GM12873 (cell line): ENCODE measurements around the gene IL13RA1.

Experiments
- TF ChIP-seq, protein P1 (sequence below): IDR thresholded peaks from 2 replicates; pipeline ENCODE4 v1.5.1; 2012; ENCODE audit warnings: low read depth, mild to moderate bottlenecking, moderate library complexity, low read length, control low read depth; ENCODE audit not compliant: insufficient read depth; ENCODE audit errors: missing control alignments

IL13RA1 gene

DNA sequence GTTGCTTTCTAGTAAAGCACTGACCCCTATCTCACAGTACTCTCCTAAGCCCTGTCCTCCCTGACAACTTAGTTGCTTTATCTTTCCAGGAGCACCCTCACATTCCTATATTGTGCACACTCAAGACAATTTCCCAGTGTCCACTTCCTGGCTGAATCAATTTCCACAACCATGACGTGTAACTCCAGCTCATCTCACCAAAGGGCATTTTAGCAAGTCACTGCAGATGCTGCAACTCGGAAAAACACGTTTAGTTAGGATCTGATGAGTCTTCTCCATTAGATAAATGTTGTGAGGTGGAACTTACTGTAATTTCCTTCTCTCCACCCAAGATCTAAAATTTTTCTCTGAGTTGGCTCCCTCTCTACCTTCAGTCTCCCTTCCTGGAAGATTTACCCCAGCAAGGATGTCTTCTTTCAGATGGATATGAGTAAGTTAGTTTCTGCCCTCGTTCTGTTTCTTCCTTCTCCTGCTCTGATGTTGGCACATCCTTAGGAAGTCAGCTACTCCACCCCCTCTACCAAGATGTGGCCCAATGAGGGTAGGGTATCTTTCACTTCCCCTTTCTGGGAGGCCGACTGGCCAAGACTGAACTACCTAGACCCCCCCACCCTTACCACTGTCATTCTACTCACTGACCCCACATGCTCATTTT, 28.8 kb upstream of the IL13RA1 start:
- TF ChIP-seq, protein P1, sequence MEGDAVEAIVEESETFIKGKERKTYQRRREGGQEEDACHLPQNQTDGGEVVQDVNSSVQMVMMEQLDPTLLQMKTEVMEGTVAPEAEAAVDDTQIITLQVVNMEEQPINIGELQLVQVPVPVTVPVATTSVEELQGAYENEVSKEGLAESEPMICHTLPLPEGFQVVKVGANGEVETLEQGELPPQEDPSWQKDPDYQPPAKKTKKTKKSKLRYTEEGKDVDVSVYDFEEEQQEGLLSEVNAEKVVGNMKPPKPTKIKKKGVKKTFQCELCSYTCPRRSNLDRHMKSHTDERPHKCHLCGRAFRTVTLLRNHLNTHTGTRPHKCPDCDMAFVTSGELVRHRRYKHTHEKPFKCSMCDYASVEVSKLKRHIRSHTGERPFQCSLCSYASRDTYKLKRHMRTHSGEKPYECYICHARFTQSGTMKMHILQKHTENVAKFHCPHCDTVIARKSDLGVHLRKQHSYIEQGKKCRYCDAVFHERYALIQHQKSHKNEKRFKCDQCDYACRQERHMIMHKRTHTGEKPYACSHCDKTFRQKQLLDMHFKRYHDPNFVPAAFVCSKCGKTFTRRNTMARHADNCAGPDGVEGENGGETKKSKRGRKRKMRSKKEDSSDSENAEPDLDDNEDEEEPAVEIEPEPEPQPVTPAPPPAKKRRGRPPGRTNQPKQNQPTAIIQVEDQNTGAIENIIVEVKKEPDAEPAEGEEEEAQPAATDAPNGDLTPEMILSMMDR, result no peak

DNA sequence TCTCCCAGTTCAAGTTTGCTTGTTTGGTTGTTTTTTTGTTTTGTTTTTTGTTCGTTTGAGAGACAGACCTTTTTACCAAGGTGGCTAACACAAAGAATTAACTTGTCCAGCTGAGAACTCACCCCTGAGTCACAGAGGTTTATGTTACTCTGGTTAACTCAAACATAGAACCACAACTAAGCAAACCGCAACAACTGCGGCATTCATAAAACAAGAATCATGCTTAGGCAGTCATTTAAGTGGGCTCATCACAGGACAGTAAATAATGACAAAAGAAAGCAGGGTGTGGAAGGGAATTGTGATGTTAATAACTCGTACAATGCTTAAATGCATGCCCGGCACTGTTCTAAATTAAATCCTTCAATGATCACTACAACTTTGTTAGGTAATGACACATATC, 24.7 kb upstream of the IL13RA1 start:
- TF ChIP-seq, protein P1, result no peak

DNA sequence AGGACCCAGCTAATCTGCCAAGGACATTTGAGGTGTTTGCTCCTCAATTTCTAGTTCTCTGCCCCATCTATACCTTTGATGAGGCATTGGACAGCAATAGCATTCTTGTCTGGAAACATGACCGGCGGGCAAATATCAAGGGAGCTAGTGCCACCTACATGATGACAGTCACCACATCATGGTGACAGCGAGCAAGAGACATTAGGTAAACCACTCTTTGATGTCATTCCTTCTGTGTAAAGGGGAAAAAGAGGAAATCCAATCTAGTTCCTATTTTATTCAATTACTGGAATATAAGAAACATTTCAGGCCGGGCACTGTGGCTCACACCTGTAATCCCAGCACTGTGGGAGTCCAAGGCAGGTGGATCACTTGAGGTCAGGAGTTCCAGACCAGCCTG, 20.7 kb upstream of the IL13RA1 start:
- TF ChIP-seq, protein P1, result no peak

DNA sequence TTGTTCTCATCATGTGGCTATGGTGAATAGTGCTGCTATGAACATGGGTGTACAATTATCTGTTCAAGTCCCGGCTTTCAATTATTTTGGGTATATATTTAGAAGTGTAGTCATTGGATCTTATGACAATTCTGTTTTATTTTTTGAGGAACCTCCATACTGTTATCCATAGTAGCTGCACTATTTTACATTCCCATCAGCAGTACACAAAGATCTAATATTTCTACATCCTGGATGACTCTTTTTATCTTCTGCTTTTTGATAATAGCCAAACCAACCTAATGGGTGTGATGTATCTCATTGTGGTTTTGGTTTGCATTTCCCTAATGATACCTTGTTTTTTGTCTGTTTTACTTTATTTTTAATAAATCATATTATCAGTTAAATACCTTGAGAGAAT, 12.9 kb upstream of the IL13RA1 start:
- TF ChIP-seq, protein P1, result no peak

DNA sequence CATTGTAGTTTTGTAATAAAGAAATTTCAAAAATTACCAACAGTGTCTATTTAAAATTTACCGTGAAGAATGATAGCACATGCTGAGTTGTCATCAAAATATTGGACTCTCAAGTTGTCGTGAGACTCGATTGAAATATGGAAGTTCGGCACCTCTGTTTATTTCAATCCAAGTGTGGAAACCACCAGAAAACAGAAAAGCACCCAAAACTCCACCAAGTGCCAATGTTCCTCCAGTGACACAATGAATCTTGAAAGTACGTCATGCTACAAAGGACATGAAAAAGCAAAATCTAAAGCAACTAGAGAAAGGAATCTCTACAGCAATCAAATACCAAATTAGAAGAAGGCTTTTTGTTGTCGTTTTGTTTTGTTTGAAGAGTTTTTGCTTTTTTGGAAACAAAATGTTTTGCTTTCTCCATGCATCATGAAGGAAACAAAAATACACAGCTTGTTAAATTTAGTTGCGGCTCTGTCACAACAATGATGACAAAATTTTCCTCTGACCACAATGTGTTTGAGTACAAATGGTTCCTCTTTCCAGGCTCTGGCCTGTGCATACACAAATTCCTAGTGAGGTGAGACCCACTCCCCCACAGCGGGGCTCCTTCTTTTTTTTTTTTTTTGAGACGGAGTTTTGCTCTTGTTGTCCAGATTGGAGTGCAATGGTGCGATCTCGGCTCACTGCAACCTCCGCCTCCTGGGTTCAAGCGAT, 9.6 kb upstream of the IL13RA1 start:
- TF ChIP-seq, protein P1, result no peak

DNA sequence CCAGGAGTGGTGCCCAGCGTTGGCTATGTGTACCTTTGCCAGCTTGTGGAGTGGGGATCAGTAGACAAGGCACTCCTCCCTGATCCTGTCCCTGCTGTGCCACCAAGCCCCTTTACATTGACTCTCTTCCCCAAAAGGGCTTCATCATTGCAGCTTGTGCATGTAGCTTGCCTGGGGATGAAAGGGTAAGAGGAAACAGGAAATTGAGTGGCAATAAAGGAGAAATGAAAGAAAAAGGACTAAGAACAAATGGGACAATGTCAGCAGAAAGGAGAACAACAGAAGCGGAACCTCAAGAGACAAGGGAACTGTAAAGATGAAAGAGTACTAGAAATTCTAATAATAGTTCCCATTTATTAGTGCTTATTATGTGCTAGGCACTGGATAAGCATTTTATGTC, 8.7 kb upstream of the IL13RA1 start:
- TF ChIP-seq, protein P1, result no peak

DNA sequence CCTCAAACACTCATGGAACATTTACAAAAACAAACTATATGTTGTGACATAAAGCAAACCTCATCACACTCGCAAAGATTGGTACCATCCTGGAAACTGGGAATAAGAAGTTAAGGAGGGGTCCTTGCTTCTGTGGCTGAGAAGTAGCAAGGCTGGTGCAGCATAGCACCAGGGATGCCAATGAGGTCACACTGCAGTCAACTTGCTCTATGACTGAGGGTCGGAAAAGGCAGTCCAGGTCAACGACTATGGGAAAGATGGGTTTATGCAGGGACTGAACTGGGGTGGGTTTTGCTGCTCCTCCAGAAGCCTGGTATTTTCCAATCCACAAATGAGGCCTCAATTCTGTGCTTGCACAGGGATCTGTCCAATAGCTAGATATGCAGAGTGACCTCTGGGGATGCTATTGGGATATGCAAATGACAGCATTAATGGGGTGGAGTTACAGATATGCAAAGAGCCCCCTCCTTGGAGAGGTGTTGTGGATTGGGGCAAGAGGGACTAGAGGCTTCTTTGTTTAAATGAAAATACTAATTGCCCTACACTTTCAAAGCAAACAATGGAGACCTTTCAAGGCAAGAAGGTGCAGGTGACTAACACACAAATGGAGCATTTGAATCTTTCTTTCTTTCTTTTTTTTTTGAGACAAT, 7.2 kb upstream of the IL13RA1 start:
- TF ChIP-seq, protein P1, result no peak
